ENCODE results near the gene LMNB1.

DNA sequence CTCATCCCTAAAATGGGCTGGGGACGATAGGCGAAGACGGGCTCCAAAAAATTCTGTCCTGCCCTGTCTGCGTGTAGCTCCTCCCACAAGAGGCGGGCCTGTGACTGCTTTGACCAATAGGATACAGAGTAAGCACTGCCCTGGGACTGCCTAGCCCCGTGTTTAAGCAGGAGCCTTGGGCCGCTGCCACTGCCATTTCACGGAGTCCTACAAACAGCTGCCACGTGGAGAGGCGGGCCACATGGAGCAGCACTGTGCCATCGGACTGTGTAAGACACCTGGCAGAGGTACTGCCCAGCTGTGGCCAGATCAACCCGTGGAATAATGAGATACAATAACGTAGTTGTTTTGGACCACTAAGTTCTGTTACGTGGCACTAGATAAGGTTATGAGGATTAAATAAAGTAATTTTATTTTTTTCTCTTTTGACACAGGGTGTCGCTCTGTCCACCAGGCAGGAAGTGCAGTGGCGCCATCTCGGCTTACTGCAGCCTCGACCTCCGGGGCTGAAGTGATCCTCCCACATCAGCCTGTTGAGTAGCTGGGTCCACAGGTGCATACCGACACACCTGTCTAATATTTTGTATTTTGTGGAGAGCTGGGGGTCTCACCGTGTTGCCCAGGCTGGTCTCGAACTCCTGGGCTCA is 87.2 kb downstream of the LMNB1 start:
- TF ChIP-seq, protein P1, sequence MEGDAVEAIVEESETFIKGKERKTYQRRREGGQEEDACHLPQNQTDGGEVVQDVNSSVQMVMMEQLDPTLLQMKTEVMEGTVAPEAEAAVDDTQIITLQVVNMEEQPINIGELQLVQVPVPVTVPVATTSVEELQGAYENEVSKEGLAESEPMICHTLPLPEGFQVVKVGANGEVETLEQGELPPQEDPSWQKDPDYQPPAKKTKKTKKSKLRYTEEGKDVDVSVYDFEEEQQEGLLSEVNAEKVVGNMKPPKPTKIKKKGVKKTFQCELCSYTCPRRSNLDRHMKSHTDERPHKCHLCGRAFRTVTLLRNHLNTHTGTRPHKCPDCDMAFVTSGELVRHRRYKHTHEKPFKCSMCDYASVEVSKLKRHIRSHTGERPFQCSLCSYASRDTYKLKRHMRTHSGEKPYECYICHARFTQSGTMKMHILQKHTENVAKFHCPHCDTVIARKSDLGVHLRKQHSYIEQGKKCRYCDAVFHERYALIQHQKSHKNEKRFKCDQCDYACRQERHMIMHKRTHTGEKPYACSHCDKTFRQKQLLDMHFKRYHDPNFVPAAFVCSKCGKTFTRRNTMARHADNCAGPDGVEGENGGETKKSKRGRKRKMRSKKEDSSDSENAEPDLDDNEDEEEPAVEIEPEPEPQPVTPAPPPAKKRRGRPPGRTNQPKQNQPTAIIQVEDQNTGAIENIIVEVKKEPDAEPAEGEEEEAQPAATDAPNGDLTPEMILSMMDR (IDR thresholded peaks at IDR 0.05), result no peak
- TF ChIP-seq POLR2A (IDR thresholded peaks at IDR 0.05), result no peak
